Tibial artery (tissue), 4 donors: ENCODE measurements around the gene PPP1R2B.

Source experiments
- DNase-seq, 2 donors: peaks; one replicate each; pipeline ENCODE4 v3.0.0-alpha.2; 2019
- H3K27ac ChIP-seq, 2 donors: fragments of 200-600 bp; sonication (generic) in 1 of 2; 1 replicate in 1 of 2; 2 replicates in 1 of 2; pipeline ENCODE4 v1.5.1; 2018 to 2019; ENCODE audit warnings: mild to moderate bottlenecking in 1 of 2
- H3K27me3 ChIP-seq, 2 donors: fragments of 200-600 bp; sonication (generic) in 1 of 2; one replicate each; pipeline versions ENCODE4 v1.5.1 to v1.6.0; 2016 to 2019
- H3K36me3 ChIP-seq, 3 donors: fragments of 200-600 bp; sonication (generic) in 2 of 3; one replicate each; pipeline ENCODE4 v1.5.1; 2016 to 2019; ENCODE audit warnings: mild to moderate bottlenecking in 2 of 3
- H3K4me1 ChIP-seq, 4 donors: fragments of 200-600 bp; sonication (generic) in 2 of 4; 1 replicate in 3 of 4; 2 replicates in 1 of 4; pipeline ENCODE4 v1.5.1; 2016 to 2019
- H3K4me3 ChIP-seq, 2 donors: fragments of 200-600 bp; sonication (generic) in 1 of 2; 1 replicate in 1 of 2; 2 replicates in 1 of 2; pipeline ENCODE4 v1.5.1; 2018 to 2019; ENCODE audit warnings: mild to moderate bottlenecking in 2 of 2
- H3K9me3 ChIP-seq, 3 donors: fragments of 200-600 bp; sonication (generic) in 1 of 3; one replicate each; pipeline ENCODE4 v1.5.1; 2016 to 2019
- CTCF ChIP-seq, 2 experiments: fragments of 200-600 bp in 1 of 2; fragments of 450-650 bp in 1 of 2; IDR thresholded peaks; one replicate each; pipeline ENCODE4 v1.5.1; 2017 to 2019; ENCODE audit warnings: antibody characterized with exemption in 2 of 2, mild to moderate bottlenecking in 1 of 2, moderate library complexity in 1 of 2
- intact Hi-C: fragments of 100-400 bp; cut with DNase I; formaldehyde crosslinking; loops from one replicate; pipeline ENCODE4 v1.15.0; 2023; ENCODE audit warnings: low total_unique reads

The PPP1R2B gene

DNA sequence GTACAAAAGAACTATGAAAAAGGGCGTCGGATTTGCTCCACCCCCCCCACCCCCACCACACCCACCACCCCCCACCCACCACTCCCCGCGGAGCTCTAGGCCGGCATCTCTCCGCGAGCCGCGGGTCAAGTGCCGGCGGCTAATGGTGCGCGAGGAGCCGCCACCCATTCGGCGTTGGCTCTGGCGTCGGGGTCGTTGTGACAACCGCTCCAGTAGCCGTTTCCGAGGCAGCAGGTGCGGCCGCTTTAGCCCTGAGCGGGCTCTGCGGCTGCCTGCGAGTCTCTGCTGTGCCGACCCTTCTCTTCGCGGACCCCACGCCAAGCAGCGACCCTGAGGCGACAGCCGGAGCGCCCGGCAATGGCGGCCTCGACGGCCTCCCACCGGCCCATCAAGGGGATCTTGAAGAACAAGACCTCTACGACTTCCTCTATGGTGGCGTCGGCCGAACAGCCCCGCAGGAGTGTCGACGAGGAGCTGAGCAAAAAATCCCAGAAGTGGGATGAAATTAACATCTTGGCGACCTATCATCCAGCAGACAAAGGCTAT lies at the start of gene PPP1R2B:
PPP1R2B (plus strand) TSS at position 90 of the 546 bp plus-strand sequence; CDS start at position 358, 268 bp downstream.
- Histone ChIP-seq H3K9me3 (peaks cover 0 to 22% (median 8%) of the 10 kb centered on the region in 3 donors), H3K27ac (no peak within 1 kb of the TSS), H3K4me1 (no peaks in the 10 kb centered on the region), H3K27me3 (no peaks in the 10 kb centered on the region), H3K4me3 (no peak within 1 kb of the TSS), H3K36me3 (no peaks in the 10 kb centered on the region)
- TF ChIP-seq CTCF (IDR thresholded peaks at IDR 0.05), result no peak
- no peak for DNase-seq
- intact Hi-C loops, result no loop called here

DNA sequence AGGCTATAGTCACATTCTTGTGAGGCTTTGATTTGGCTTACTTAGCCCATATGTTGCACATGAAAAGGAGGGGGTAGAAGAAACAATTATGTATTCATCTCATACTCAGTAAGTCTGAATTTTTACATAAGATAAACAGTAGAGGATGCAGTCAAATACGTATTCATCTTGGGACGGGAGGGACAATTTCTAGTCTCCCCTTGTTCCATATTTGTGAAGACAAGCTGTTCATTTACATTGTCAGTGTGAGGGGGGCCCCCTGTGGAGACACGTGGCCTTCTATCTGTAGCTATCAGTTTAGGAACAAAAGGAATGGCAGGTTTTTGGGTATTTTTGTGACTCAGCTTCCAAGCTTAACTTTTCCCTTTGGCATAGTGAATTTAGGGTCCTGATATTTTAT lies 49.2 kb upstream of the PPP1R2B start:
- Histone ChIP-seq H3K4me3 (no peak overlapping the region), H3K36me3 (no peaks in the 10 kb centered on the region), H3K27me3 (no peaks in the 10 kb centered on the region), H3K4me1 (no peaks in the 10 kb centered on the region), H3K9me3 (no peaks in the 10 kb centered on the region), H3K27ac (no peak overlapping the region)
- no peak for TF ChIP-seq CTCF (IDR thresholded peaks at IDR 0.05)
- intact Hi-C loops, result no loop called here
- DNase-seq, result no peak

DNA sequence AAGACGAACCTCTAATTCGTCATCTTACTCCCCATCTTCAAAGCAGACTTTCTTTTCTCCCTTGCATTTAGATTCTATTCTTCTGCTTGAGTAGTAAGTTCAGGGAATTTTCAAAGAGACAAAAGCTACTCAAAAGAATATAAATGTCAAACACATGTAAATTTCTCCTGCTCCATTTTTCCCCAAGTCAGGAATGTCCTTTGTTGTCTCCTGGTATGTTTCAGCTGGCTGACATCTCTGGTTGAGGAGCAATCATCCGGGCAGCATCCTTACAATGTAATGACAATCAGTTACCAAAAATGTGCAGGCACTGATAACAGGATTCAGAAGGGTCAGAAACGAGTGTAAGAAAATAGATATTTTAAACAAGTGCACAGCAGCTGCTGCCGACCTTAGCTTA lies 47.6 kb upstream of the PPP1R2B start:
- Histone ChIP-seq H3K4me1 (no peaks in the 10 kb centered on the region), H3K4me3 (no peak overlapping the region), H3K9me3 (peaks cover 0 to under 1% (median 0%) of the 10 kb centered on the region in 3 donors), H3K27me3 (no peaks in the 10 kb centered on the region), H3K27ac (no peak overlapping the region), H3K36me3 (no peaks in the 10 kb centered on the region)
- intact Hi-C loops, result no loop called here
- DNase-seq, result no peak
- no peak for TF ChIP-seq CTCF (IDR thresholded peaks at IDR 0.05)

GRCh38 chr5:156803404-156803803 lies 46.7 kb upstream of the PPP1R2B start:
- H3K4me3 ChIP-seq, result no peak overlapping the region
- no peak overlapping the region for H3K27ac ChIP-seq
- H3K9me3 ChIP-seq, result peaks cover 0 to 4% (median 0%) of the 10 kb centered on the region in 3 donors
- no peak for TF ChIP-seq CTCF (IDR thresholded peaks at IDR 0.05)
- DNase-seq, result no peak
- H3K27me3 ChIP-seq, result no peaks in the 10 kb centered on the region
- intact Hi-C loops, result no loop called here
- H3K36me3 ChIP-seq, result no peaks in the 10 kb centered on the region
- no peaks in the 10 kb centered on the region for H3K4me1 ChIP-seq

GRCh38 chr5:156812959-156813358 lies 37.1 kb upstream of the PPP1R2B start:
- Histone ChIP-seq H3K9me3 (no peaks in the 10 kb centered on the region), H3K27ac (no peak overlapping the region), H3K27me3 (no peaks in the 10 kb centered on the region), H3K4me1 (no peaks in the 10 kb centered on the region), H3K4me3 (no peak overlapping the region), H3K36me3 (no peaks in the 10 kb centered on the region)
- intact Hi-C loops, result no loop called here
- no peak for DNase-seq
- TF ChIP-seq CTCF (IDR thresholded peaks at IDR 0.05), result no peak
